MM.1S (cell line): ENCODE measurements around the gene ALPI.

ENCODE experiments used
- EZH2 ChIP-seq: fragments of 300-600 bp; sonication (generic); optimal IDR thresholded peaks from 2 replicates; pipeline ENCODE3; 2017; ENCODE audit warnings: low read depth, mild to moderate bottlenecking, antibody characterized with exemption, low read length, mixed read lengths
- EZH2phosphoT487 ChIP-seq: fragments of 300-600 bp; sonication (generic); IDR thresholded peaks from 2 replicates; pipeline ENCODE4 v1.6.1; 2018; ENCODE audit warnings: antibody characterized with exemption, low read length
- TF ChIP-seq, protein P1 (sequence below): fragments of 300-600 bp; sonication (generic); IDR thresholded peaks from 2 replicates; pipeline ENCODE4 v1.5.1; 2016; ENCODE audit warnings: antibody characterized with exemption, low read length, mixed read lengths

DNA sequence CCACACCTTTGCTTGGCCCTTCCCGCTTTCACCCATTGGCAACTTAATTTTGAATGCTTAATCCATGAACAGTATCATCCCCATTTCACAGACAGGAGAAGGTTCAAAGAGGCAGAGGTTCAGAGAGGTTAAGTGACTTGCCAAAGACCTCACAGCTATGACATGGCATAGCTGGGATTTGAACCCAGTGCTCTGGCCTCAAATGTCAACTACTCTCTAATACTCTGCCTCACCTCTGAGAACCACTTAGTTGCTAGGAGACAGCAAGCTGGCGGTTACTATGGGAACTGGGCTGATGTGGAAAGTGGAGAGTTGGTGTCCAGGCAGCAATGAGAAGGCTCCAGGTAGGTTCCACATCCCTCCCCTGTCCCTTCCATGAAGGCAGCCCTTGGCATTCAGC lies 48.5 kb downstream of the ALPI start:
- TF ChIP-seq, protein P1, sequence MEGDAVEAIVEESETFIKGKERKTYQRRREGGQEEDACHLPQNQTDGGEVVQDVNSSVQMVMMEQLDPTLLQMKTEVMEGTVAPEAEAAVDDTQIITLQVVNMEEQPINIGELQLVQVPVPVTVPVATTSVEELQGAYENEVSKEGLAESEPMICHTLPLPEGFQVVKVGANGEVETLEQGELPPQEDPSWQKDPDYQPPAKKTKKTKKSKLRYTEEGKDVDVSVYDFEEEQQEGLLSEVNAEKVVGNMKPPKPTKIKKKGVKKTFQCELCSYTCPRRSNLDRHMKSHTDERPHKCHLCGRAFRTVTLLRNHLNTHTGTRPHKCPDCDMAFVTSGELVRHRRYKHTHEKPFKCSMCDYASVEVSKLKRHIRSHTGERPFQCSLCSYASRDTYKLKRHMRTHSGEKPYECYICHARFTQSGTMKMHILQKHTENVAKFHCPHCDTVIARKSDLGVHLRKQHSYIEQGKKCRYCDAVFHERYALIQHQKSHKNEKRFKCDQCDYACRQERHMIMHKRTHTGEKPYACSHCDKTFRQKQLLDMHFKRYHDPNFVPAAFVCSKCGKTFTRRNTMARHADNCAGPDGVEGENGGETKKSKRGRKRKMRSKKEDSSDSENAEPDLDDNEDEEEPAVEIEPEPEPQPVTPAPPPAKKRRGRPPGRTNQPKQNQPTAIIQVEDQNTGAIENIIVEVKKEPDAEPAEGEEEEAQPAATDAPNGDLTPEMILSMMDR = no peak
- TF ChIP-seq EZH2 (no peak), EZH2phosphoT487 (no peak)
